NCI-H2196 treated with DMSO at 0.1 percent for 48 hours (cell line): ENCODE measurements around the gene NEDD4.
"Not testable (repeated sequence)": the region's sequence is repeated elsewhere in the genome, so short reads cannot be mapped to it uniquely, and the experiment has no call there.

ENCODE experiments used
- DNase-seq: peaks from one replicate; lab custom pipeline; 2025; ENCODE audit not compliant: unreplicated experiment; lab: John Stamatoyannopoulos, UW

NEDD4 gene

DNA sequence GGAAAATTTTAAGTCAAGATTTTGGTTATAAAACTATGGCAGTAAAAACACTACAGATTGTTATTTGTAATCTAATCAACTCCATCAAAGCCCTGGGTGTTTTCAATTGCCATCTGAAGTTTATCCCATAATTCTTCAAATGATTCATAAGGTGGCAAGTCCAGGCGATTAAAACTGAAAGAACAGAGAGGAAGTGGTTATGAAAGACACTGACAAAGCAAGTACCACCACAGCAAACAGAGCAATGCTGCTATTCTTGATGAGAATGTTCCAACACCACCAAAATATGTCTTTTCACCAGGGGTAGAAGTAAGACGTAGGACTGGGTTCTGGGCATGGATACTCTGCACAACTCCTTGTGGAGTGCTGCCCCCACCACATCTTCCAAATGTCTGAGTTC lies 163.6 kb downstream of the NEDD4 start:
- DNase-seq = no peak

DNA sequence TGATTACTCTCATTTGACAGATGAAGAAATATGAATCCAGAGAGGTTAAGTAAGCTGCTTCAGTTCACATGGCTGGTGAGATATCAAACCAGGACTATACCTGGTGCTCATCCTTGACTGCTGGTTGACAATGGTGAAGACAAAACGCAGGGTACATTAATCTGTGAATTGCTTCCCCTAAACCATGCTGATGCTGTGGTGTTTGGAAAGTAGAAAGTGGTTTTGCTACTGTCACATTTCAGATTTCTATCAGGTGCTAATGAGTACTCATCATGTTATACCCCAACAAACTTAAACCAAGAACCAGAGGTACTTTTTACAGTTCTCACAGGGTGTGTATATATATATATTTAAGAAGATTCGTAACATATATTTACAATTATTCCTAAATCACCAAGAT lies 165.5 kb downstream of the NEDD4 start:
- no peak for DNase-seq

DNA sequence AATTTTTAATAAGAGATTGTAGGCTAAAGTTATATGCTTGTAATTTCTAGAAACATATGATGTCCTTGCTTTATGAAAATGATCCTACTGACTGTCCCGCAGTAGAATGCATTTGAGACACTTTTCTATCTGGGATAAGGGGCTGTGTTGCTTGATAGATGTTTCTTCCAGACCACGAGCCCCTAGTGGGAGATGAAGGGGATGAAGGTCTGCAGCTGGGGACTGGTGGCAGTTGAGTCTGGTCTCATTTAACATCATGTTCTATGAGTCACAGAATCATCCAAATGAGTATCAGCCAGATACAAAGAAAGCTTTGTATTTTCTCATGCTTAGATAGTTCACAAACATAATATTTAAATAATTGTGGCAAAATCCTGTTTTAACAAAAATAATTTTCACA lies 166.2 kb downstream of the NEDD4 start:
- no peak for DNase-seq

DNA sequence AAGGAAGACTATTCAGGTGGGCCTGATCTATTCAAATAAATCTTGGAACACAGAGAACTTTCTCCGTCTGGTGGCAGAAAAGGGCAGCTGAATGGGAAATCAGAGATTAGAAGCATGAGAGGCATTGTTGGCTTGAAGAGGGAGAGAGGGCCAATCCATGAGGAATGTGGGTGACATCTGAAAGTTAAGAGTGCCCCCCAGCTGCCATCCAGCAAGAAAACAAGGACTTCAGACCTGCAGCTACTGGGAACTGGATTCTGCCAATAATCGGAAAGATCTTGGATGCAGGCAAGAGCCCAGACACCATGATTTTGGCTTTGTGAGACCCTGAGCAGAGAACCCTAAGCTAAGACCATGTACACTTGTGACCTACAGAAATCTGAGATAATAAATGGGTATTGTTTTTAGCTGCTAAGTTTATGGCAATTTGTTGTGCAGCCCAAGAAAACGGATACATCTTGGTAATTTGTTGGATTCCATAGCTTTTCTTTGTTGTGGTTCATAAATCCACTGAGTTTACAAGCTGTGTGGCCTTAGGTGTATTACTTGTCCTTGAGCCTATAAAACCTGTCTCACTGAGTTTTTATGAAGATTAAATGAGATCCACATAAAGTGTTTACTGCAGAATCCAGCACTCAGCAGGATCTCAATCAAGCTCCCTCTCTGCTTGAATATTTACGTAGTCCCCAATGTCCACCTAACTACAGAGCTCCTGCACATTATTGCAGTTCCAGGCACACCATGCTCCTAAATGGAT lies 168.4 kb downstream of the NEDD4 start:
- DNase-seq = no peak

DNA sequence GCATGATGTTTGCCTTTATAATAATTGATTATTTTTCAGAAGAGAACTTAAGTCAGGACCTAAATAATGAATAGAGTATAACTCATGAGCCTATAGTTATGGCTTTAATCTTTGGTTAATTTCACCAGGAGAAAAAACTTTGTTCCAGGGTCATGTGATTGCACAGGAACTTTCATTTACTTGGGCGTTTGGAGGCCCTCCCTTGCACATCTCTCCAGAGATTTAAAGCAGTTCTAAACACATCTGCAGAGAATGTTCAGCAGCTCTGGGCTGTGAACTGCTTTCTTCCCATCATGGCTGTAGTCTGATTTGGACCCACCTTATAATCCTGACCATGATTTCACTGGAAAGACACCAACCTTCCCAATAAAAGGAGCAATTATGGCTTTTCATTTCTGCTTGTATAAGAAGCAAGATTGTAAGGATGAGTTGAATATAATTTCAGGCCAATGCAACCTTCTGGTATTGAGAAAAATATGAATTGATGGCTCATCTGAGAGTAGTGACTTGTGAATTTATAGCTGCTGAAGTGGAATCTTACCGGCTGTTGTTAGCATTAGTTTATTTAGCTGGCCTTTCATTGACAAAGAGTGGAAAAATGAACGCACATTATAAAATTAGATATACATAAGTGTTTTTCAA lies 169.6 kb downstream of the NEDD4 start:
- DNase-seq = no peak

DNA sequence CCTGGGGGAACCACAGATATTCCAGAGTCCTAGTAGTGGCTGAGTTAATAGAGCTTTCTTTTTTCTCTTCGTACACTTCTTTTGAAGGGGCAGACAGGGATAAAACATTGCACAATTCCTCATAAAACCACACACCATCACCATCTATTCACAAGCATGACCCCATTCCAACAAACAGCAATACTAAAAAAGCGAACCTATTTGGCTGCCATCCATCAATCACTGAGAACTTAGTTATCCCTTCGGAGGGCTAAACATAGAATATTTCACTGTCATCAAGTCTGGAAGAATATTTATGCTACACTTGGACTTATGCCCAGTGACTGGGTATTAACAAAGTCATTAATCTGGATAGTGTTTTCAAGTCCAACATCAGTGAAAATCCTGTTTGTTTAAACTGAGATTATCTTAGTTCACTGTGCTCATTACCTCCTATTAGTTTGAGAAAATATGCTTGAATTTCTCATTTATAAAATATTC lies 170.2 kb downstream of the NEDD4 start:
- DNase-seq = no peak

DNA sequence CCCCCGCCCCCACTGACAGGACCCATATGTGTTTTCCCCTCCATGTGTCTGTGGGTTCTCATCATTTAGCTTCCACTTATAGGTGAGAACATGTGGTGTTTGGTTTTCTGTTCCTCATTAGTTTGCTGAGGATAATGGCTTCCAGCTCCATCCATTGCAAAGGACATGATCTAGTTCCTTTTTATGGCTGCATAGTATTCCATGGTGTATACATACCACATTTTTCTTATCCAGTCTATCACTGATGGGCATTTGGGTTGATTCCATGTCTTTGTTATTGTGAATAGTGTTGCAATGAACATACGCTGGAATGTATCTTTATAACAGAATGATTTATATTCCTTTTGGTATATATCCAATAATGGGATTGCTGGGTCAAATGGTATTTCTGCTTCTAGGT lies 171.7 kb downstream of the NEDD4 start:
- not testable (repeated sequence) for DNase-seq

DNA sequence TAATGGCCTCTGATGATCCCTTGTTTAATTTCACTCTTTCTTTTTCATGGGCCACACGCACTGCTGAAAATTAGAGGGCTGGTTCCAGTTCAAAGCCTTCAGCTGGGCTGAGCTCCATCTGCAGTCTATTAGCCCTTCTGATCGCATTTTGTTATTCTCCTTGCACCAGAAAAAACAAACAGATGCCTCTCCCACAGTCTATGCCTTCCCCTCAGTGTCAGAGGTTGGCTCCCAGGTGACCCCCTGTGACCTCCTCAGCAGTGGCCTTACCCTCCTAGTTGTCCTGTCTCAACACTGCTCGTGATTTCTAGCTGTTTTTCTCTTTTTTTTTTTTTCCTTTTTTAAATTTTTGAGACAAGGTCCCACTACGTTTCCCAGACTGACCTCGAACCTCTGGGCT lies 173.4 kb downstream of the NEDD4 start:
- no peak for DNase-seq

DNA sequence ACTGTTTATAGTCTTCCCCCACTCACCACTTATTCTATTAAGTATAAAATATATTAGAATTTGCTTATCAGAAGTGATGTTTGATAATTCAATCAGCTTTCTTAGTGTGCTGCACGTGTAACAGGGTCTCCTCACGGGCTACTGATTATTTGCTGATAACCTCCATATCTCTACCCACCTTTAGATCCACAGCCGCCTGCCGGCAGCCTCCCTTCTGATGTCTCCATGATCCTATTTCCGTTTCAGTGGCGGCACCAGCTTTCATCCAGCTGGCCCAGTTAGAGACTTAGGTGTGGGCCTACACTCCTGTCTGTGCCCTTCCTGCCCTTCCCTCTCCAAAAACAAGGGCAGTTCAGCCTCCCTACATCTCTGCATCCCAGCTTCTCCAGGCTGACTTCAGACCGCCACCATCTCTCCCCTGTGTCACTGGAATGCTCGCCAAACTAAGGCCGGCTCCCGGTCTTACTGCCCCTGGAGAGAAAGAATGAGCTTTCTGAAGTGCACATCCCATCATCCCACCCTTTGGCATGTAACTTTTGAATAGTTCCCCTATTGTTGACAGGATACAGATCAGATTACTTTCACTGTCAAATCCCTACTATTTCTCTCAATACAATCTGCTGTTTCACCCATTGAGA lies 173.9 kb downstream of the NEDD4 start:
- DNase-seq = no peak

DNA sequence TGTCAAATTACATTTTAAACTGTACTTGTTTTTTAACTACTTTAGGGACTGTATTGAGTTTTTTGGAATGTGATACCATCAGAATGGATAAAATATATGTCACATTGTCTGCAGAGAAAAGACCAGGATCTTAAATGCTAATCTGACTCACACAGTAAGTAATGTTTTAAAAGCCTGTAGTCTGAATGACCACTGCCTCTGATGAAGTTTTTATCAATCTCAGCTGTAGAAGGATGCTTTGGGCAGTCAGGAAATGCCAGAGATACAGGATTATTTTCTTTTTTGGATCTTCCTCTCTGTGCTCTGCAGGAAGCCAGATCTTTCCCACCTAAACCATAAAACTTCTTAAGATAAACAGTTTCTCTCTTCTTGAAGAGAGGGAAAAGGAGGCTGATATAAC lies 177.4 kb downstream of the NEDD4 start:
- DNase-seq = no peak

DNA sequence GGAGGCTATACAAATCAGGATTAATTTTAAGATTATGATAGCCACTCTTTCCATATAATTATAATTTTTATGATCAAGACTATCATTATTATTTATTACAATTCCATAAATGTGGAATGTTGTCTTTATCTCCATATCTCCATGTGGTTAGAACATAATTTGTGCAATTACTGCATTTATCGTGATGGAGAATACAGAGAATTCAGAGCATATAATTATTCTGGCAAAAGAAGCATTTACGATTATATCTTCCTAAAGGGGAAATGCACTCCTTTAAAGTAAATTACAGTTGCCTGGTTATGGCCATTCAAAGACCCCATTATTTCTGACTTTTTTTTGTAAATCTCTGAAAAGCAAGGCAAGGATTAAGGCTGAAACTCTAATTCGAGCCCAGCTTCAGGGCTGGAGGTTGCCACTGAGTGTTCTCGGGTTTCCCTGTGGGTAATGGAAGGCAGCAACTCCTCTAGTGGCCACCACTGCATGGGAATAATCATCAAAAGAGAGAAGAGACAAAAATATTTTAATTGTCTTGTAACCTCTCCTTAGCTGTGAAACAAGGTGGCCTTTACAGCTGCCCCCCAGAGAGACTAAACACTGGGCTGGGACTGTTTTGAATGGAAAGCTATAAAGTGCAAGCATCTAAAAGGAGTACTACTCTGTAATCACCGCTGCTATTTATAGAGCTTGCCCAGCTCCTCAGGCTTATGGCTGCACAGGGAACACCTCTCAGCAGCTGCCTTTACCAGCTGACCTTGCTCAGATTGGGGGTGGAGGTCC lies 190.6 kb downstream of the NEDD4 start:
- DNase-seq = no peak

DNA sequence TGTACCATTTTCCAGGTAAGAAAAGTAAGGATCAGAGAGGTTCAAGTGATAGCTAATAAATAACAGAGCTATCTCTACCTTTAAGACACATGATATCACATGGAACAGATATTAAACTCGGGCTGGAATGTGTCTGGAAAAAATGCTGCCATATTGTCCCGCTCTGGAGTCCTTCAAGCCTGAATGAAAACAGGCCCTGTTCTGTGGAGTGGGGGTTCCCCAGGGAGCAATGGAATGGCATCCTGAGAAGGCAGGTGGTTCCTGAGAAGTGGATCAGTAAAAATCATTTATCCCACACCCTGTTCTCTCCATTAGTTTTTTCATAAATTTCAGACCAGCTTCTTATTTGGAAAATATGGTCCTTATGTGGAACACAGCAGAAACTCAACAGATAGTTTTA lies 193.2 kb downstream of the NEDD4 start:
- no peak for DNase-seq

DNA sequence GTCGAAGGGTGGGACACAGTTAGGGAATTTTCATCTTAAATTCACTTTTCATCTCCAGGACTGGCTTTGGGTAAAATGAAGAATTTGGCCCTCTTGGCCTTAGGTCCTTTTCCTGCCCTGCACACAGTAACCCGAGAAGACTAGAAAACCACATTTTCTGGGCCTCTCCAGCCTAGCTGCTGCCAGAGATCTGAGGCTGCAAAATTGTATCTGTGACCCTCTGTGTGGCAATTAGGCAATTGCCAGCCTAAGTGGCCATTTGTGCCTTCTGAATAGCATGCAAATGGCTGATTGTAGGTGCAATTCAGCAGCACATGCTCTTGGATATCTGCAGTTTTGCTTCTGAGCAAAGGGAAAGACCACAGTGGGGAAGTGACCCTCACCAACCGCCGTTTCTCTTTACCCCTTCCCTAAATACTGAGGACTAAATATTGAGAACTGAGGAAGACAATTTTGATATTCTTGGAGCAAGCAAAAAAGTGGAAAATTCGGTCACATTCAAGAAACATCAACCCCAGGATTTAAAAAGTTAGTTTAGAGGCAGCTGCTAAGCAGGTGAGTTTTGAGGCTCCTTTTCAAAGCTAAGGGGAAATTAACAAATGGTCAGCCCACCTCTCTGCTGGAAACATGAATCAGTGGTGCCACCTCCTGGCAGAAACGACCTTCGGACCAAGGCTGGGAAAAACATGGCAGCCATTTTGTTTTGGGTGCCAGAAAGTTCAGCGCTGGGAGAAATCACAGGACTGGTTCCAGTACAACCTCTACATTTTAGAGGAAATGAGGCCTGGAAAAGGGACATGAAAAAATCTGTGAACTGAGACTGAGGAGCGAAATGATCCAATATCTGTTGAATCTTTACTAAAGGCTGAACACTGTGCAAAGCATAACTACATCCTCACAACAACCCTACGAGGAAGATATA lies 193.9 kb downstream of the NEDD4 start:
- DNase-seq = peak; percentile 13

DNA sequence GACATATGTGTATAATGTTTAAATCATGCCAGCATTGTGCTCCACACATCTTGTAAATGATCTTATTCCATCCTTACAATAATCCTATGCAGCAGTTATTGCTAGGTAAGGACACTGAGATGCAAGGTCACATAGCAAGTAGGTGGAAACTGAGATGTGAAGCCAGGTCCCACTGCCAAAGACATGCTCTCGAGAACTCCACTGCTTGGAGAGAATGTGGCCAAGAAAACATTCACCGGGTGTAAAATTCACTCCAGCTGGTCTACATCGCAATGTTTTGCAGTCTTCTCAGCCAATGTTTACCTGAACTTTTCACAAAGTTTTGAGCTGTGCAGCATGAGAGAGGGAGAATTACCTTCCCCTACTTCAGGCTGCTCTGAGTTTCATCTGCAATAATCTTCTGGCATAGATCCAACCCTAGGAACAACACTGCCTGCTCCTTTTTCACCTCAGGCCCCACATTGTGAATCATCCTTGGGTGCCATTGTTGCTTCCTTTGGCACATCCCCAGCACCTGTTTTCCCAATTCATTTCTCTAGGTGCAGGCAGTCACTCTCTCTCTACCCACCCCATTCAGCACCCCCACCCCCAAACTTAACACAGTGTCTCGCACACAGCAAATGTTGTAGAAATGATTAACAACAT lies 197.0 kb downstream of the NEDD4 start:
- no peak for DNase-seq

DNA sequence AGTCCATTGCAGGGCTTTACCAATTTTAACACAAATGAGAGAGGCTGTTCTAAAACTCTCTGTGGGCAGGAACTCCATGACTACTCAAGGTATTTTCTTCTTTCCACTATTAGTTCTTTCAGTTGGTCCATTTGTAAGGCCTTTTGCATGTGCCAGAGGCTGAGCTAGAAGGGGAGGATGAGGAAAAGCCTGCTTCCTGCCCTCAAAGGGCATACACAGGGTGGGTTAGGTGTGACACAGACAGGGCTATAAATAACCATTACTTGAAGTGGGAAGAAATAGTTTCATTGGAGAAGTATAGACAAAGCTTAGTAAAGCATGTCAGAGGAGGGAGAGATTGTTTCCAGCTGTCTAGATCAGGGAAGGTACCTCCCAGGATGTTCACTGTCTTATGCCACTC lies 198.4 kb downstream of the NEDD4 start:
- DNase-seq = no peak

DNA sequence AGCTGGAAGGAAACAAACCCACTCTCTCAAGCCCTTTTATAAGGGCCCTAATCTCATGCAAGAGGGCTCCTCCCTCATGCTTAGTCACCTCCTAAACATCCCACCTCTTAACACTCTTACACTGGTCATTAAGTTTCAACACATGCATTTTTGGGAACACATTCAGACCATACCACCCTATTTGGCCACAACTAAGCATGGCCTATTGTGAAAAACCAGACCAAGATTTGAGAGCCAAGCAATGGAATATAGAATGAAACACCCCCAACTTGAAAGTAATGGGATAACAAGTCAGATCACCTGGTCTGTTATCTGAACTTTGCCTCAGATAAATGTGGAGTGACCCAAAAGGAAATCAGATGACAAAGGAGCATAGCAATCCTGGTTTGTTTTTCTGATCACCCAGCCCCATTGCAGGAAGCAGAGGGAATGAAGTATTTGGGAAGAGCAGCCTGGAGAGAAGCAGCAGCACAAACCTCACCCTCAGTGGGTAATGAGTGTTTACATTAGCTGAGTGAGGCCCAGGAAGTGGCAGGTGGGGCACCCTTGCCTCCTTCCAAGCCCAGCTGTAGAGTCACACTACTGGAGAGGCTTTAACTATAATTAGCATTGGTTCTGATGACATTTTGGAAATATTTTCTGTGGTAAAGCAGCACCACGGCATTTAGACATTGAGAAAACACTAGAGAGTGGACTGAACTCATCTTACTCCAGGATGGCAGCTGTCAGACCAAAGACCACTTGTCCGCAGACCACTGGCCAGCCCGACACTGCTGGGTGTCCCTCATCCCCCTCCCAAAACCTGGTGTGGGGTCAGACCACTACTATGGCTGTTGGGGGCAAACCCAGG lies 201.6 kb downstream of the NEDD4 start:
- no peak for DNase-seq

DNA sequence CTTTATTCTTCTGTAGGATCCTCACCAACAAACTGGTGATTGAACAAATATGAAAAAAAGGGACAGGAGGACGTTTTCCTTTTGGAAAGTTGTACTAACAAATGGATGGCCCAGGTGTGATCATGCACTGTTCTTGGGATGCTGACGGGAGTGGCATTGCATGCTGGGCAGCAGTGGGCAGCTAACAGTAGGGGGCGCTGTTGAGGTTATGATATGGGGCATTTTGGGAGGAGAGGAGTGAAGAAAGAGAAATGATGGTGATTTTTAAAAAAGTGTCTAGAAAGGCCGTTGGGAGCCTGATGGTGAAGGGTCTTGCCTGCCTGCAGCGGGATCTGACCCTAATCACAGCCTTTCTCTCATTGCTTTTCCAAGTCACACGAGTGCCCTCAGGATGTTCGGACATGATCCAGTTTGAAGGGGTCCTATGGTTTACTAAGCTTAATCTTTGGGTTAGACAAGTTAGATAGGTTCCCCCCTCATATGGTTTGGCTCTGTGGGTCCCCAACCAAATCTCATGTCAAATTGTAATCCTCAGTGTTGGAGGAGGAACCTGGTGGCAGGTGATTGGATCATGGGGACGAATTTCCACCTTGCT lies 204.2 kb downstream of the NEDD4 start:
- no peak for DNase-seq

DNA sequence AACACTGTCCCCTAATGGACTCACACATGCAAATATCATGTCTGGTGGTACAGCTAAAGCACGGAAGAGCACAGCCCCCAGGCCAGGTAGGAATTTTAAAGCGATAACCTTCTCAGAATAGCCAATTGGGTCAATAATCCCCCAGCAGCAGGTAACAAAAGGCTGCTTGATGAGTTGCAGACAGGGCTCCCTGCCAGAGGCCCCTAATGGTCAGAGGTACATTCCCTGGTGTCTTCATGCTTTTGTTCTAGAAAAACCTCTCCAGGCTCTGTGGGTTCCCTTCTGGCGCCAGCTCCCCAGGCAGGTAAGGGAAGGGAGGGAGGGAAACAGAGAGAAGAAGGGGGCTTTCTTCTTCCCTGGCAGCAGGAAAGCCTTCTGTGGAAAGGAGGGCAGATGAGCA lies 207.1 kb downstream of the NEDD4 start:
- DNase-seq = no peak

DNA sequence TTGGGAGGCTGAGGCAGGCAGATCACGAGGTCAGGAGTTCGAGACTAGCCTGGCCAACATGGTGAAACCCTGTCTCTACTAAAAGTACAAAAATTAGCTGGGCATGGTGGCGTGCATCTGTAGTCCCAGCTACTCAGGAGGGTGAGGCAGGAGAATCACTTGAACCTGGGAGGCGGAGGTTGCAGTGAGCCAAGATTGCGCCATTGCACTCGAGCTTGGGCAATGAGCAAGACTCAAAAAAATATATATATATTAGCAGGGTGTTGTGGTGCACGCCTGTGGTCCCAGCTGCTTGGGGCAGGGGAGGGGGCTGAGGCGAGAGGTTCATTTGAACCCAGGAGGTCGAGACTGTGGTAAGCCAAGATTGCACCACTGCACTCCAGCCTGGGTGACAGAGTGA lies 207.8 kb downstream of the NEDD4 start:
- not testable (repeated sequence) for DNase-seq
